Mesothelial cell of epicardium (in vitro differentiated cells): ENCODE data around the gene ULK4. TPM values are rescaled to one million over a fixed set of nuclear protein-coding genes. Genes with fewer than 3 reads are reported as not detected.

Source experiments
- DNase-seq, 2 experiments: peaks; one replicate each; pipeline ENCODE4 v3.0.0; 2021; ENCODE audit warnings: low spot score in 2 of 2; ENCODE audit not compliant: unreplicated experiment in 2 of 2
- H3K27ac Mint-ChIP-seq: 2 replicates; pipeline ENCODE4 v1.8.0; 2021; ENCODE audit warnings: mixed read lengths
- H3K27me3 Mint-ChIP-seq: 2 replicates; pipeline ENCODE4 v1.8.0; 2021; ENCODE audit warnings: low read depth, mixed read lengths
- H3K36me3 Mint-ChIP-seq: 2 replicates; pipeline ENCODE4 v1.8.0; 2021; ENCODE audit warnings: mixed read lengths
- H3K4me1 Mint-ChIP-seq: 2 replicates; pipeline ENCODE4 v1.8.0; 2021; ENCODE audit warnings: mixed read lengths
- H3K4me3 Mint-ChIP-seq: 2 replicates; pipeline ENCODE4 v1.8.0; 2021; ENCODE audit warnings: mild to moderate bottlenecking, moderate library complexity, mixed read lengths
- H3K9me3 Mint-ChIP-seq: 2 replicates; pipeline ENCODE4 v1.8.0; 2021; ENCODE audit warnings: mixed read lengths
- total RNA-seq: library from RNA; stranded (reverse); gene quantifications from 3 replicates; pipeline ENCODE4 v1.2.1, GENCODE V29; 2021
- TF ChIP-seq, protein P1 (sequence below): fragments of 200-600 bp; sonication (generic); IDR thresholded peaks from one replicate; pipeline ENCODE4 v1.5.0; 2021; ENCODE audit warnings: antibody characterized with exemption; ENCODE audit not compliant: unreplicated experiment

ULK4 gene
- total RNA-seq, 1 donor from 2014 or later: 10.7 TPM

DNA sequence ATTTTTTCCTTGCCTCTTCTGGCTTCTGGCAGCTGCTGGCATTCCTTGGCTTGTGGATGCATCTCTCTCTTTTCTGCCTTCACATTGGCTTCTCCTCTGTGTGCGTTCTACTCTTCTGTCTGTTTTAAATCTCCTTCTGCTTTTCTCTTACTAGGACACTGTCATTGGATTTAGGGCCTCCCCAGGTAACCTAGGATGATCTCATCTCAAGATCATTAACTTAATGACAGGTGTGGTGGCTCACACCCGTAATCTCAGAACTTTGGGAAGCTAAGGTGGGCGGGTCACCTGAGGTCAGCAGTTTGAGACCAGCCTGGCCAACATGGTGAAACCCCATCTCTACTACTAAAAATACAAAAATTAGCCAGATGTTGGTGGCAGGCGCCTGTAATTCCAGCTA, 40.9 kb upstream of the ULK4 start:
- DNase-seq: no peak
- no peak overlapping the region for H3K27ac Mint-ChIP-seq
- TF ChIP-seq, protein P1, sequence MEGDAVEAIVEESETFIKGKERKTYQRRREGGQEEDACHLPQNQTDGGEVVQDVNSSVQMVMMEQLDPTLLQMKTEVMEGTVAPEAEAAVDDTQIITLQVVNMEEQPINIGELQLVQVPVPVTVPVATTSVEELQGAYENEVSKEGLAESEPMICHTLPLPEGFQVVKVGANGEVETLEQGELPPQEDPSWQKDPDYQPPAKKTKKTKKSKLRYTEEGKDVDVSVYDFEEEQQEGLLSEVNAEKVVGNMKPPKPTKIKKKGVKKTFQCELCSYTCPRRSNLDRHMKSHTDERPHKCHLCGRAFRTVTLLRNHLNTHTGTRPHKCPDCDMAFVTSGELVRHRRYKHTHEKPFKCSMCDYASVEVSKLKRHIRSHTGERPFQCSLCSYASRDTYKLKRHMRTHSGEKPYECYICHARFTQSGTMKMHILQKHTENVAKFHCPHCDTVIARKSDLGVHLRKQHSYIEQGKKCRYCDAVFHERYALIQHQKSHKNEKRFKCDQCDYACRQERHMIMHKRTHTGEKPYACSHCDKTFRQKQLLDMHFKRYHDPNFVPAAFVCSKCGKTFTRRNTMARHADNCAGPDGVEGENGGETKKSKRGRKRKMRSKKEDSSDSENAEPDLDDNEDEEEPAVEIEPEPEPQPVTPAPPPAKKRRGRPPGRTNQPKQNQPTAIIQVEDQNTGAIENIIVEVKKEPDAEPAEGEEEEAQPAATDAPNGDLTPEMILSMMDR: no peak
- H3K4me3 Mint-ChIP-seq: no peak overlapping the region
- H3K9me3 Mint-ChIP-seq: peaks cover 12% of the 10 kb centered on the region
- H3K36me3 Mint-ChIP-seq: no peaks in the 10 kb centered on the region
- H3K4me1 Mint-ChIP-seq: peaks cover 3% of the 10 kb centered on the region
- H3K27me3 Mint-ChIP-seq: no peaks in the 10 kb centered on the region

GRCh38 chr3:42001777-42002176, 39.9 kb upstream of the ULK4 start:
- TF ChIP-seq, protein P1: no peak
- Mint-ChIP-seq H3K4me1 (peaks cover 6% of the 10 kb centered on the region), H3K4me3 (no peak overlapping the region), H3K27ac (no peak overlapping the region), H3K36me3 (no peaks in the 10 kb centered on the region), H3K27me3 (no peaks in the 10 kb centered on the region), H3K9me3 (peaks cover 12% of the 10 kb centered on the region)
- no peak for DNase-seq

DNA sequence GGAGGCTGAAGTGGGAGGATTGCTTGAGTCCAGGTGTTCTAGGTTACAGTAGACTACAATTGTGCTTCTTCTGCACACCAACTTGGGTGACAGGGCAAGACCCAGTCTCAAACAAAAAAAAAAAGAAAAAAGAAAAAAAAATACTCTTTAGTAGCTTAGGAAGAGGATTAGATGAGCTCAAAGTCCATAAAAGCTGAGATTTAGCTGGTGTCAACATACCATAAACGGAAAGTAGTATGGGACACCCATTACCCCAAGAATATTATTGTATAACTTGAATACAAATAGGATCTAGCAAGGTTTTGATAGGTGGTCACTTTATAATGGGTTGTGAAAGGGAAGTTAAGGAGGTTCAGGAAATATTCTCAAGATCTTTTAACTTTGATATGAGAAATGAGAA, 38.0 kb upstream of the ULK4 start:
- Mint-ChIP-seq H3K4me3 (no peak overlapping the region), H3K9me3 (peaks cover 12% of the 10 kb centered on the region), H3K36me3 (no peaks in the 10 kb centered on the region), H3K27ac (no peak overlapping the region), H3K27me3 (no peaks in the 10 kb centered on the region), H3K4me1 (peaks cover 6% of the 10 kb centered on the region)
- no peak for DNase-seq
- TF ChIP-seq, protein P1: no peak

DNA sequence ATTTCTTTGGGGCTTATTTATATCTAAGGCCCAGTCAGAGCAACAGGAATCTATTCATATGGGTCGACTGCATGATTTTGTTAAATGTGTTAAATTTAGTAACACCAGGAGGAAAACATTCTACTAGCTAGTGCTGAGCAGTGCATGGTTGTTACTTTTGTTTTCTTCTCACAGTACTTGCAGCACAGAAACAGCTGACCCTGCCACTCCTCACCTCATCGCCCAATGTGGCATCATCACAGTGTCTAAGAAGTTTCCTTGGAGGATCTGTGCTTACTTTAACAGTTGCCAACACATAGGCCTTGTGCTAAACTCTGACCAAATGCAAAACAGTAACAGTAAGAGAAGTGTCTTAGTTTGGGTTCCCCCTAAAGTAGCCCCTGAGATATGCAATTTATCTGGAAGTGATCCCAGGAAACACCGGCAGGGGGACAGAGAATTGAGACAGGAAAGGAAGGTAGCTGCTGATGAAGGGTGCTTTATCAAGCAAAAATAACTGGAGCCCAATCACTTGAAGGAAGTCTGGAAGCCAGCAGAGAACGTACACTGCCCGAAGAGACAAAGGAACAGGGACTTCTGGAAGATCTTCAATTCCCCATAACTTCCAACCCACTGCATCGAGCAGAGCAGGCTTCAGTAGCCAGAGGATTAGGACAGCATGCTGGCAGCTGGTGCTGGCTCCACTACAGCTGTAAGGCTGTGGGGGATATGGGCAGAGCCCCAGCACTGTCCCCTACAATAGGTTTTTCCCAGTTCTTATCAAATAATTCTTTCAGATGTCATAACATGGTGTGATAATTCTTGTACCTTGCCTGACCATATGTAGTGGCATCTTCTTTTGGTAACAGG, 36.0 kb upstream of the ULK4 start:
- no peak for DNase-seq
- H3K4me1 Mint-ChIP-seq: peaks cover 6% of the 10 kb centered on the region
- no peaks in the 10 kb centered on the region for H3K36me3 Mint-ChIP-seq
- H3K27me3 Mint-ChIP-seq: no peaks in the 10 kb centered on the region
- no peak overlapping the region for H3K27ac Mint-ChIP-seq
- H3K4me3 Mint-ChIP-seq: no peak overlapping the region
- H3K9me3 Mint-ChIP-seq: peaks cover 12% of the 10 kb centered on the region
- TF ChIP-seq, protein P1: peak; percentile 62

GRCh38 chr3:41991437-41991836, 29.5 kb upstream of the ULK4 start:
- no peaks in the 10 kb centered on the region for H3K9me3 Mint-ChIP-seq
- H3K4me3 Mint-ChIP-seq: no peak overlapping the region
- H3K27me3 Mint-ChIP-seq: no peaks in the 10 kb centered on the region
- H3K4me1 Mint-ChIP-seq: peaks cover 11% of the 10 kb centered on the region
- no peak for DNase-seq
- TF ChIP-seq, protein P1: no peak
- H3K36me3 Mint-ChIP-seq: no peaks in the 10 kb centered on the region
- peak overlapping the region; percentile 55 for H3K27ac Mint-ChIP-seq
